MM.1S (cell line): Measurements from ENCODE around the gene EVA1A.

Source experiments
- DNase-seq: peaks from one replicate; pipeline ENCODE4 v3.0.0-alpha.2; 2015
- H2AFZ ChIP-seq: fragments of 300-600 bp; sonication (generic); 2 replicates; pipeline ENCODE4 v1.6.0; 2016; ENCODE audit warnings: antibody characterized with exemption, low read length
- H3F3A ChIP-seq: fragments of 300-600 bp; sonication (generic); 2 replicates; pipeline ENCODE4 v1.6.1; 2016; ENCODE audit warnings: mild to moderate bottlenecking, antibody characterized with exemption, low read length, moderate library complexity, mixed read lengths; ENCODE audit not compliant: insufficient read depth
- H3K27ac ChIP-seq: fragments of 300-600 bp; sonication (generic); 2 replicates; pipeline ENCODE4 v1.5.1; 2016; ENCODE audit warnings: mild to moderate bottlenecking, low read length
- H3K27me3 ChIP-seq: fragments of 300-600 bp; sonication (generic); replicated peaks from 2 replicates; pipeline ENCODE4 v1.6.0; 2016; ENCODE audit warnings: low read length; ENCODE audit not compliant: insufficient read depth
- H3K36me3 ChIP-seq: fragments of 300-600 bp; sonication (generic); replicated peaks from 2 replicates; pipeline ENCODE4 v1.6.1; 2016; ENCODE audit warnings: mild to moderate bottlenecking, low read length, mixed read lengths; ENCODE audit not compliant: insufficient read depth
- H3K4me1 ChIP-seq: fragments of 300-600 bp; sonication (generic); 2 replicates; pipeline ENCODE4 v1.6.1; 2016; ENCODE audit warnings: low read length, mixed read lengths
- H3K4me2 ChIP-seq: fragments of 300-600 bp; sonication (generic); 2 replicates; pipeline ENCODE4 v1.6.0; 2016; ENCODE audit warnings: low read depth, low read length
- H3K4me3 ChIP-seq: fragments of 300-600 bp; sonication (generic); 2 replicates; pipeline ENCODE4 v1.5.1; 2016; ENCODE audit warnings: low read length, mixed read lengths
- H3K79me2 ChIP-seq: fragments of 300-600 bp; sonication (generic); 2 replicates; pipeline ENCODE4 v1.6.1; 2016; ENCODE audit warnings: mixed run types, low read length, mixed read lengths
- H3K9ac ChIP-seq: fragments of 300-600 bp; sonication (generic); 2 replicates; pipeline ENCODE4 v1.6.1; 2016; ENCODE audit warnings: low read length, mixed read lengths
- H3K9me2 ChIP-seq: fragments of 300-600 bp; sonication (generic); replicated peaks from 2 replicates; pipeline ENCODE4 v1.6.1; 2016; ENCODE audit warnings: mild to moderate bottlenecking, low read length, mixed read lengths; ENCODE audit not compliant: insufficient read depth
- H3K9me3 ChIP-seq: fragments of 300-600 bp; sonication (generic); replicated peaks from 2 replicates; pipeline ENCODE4 v1.6.1; 2016; ENCODE audit warnings: mild to moderate bottlenecking, low read length, mixed read lengths; ENCODE audit not compliant: insufficient read depth
- H4K20me1 ChIP-seq: fragments of 300-600 bp; sonication (generic); 2 replicates; pipeline ENCODE4 v1.6.1; 2016; ENCODE audit warnings: mild to moderate bottlenecking, low read length, moderate library complexity, mixed read lengths; ENCODE audit not compliant: insufficient read depth
- EZH2 ChIP-seq: fragments of 300-600 bp; sonication (generic); optimal IDR thresholded peaks from 2 replicates; pipeline ENCODE3; 2017; ENCODE audit warnings: low read depth, mild to moderate bottlenecking, antibody characterized with exemption, low read length, mixed read lengths
- EZH2phosphoT487 ChIP-seq: fragments of 300-600 bp; sonication (generic); IDR thresholded peaks from 2 replicates; pipeline ENCODE4 v1.6.1; 2018; ENCODE audit warnings: antibody characterized with exemption, low read length
- TF ChIP-seq, protein P1 (sequence below): fragments of 300-600 bp; sonication (generic); IDR thresholded peaks from 2 replicates; pipeline ENCODE4 v1.5.1; 2016; ENCODE audit warnings: antibody characterized with exemption, low read length, mixed read lengths

Gene EVA1A

DNA sequence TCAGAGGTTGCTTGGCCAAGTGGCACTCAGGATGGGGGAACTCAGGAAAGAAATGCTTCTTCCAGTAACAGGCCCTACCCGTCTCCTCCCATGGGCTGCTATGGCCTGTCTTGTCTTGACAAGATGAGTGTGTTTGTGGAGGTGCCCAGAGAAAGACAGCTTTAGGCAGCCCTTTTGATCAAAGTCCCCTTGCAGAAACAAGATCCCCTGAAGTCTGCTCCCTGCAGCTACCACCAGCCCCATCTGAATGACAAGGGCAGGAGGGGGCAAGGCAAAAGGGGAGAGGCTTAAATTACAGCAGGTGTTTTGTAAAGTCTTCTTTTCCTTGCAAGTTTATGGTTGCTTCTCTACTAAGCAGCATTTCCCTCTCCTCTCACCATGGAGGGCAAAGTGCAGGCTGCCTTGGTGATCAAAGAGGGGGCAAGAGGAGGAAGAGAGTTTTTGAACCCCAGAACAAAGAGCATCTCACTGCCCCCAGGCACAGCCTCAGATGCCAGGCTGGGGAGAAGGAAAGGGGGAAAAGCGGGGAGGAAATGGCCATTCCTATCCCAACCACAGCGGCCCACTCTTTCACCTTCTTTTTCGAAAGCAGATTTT lies 6.7 kb downstream of the EVA1A start:
- Histone ChIP-seq H3K9ac (no peak overlapping the region), H3F3A (no peaks in the 10 kb centered on the region), H3K4me2 (no peak overlapping the region), H4K20me1 (no peaks in the 10 kb centered on the region), H3K79me2 (no peaks in the 10 kb centered on the region), H2AFZ (no peak overlapping the region), H3K9me3 (no peaks in the 10 kb centered on the region), H3K4me1 (no peaks in the 10 kb centered on the region), H3K27me3 (no peaks in the 10 kb centered on the region), H3K27ac (no peak overlapping the region), H3K4me3 (no peak overlapping the region), H3K9me2 (no peaks in the 10 kb centered on the region), H3K36me3 (no peaks in the 10 kb centered on the region)
- DNase-seq = no peak
- TF ChIP-seq EZH2phosphoT487 (no peak), EZH2 (no peak)
- TF ChIP-seq, protein P1, sequence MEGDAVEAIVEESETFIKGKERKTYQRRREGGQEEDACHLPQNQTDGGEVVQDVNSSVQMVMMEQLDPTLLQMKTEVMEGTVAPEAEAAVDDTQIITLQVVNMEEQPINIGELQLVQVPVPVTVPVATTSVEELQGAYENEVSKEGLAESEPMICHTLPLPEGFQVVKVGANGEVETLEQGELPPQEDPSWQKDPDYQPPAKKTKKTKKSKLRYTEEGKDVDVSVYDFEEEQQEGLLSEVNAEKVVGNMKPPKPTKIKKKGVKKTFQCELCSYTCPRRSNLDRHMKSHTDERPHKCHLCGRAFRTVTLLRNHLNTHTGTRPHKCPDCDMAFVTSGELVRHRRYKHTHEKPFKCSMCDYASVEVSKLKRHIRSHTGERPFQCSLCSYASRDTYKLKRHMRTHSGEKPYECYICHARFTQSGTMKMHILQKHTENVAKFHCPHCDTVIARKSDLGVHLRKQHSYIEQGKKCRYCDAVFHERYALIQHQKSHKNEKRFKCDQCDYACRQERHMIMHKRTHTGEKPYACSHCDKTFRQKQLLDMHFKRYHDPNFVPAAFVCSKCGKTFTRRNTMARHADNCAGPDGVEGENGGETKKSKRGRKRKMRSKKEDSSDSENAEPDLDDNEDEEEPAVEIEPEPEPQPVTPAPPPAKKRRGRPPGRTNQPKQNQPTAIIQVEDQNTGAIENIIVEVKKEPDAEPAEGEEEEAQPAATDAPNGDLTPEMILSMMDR = no peak

DNA sequence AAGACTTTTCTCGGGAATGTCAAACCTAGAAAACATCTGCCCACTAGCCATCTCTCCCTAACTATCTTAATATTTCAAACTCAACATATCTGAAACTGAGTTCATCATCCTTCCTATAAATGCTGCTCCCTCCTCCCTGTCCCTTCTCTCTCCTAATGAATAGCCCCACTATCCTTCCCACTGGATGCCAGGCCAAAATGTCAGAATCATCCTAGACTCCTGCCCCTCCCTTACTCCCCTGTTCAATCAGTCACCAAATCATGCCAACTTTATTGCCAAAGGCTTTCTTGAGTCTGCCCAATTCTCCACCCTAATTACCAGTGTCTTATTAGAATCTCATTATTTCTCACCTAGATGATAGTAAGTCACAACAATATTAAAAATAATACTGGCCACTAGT lies 8.5 kb downstream of the EVA1A start:
- H3K79me2 ChIP-seq = no peaks in the 10 kb centered on the region
- DNase-seq = no peak
- no peaks in the 10 kb centered on the region for H3K9me3 ChIP-seq
- no peaks in the 10 kb centered on the region for H4K20me1 ChIP-seq
- H3K27ac ChIP-seq = no peak overlapping the region
- no peaks in the 10 kb centered on the region for H3K4me1 ChIP-seq
- no peak overlapping the region for H3K9ac ChIP-seq
- H3F3A ChIP-seq = no peaks in the 10 kb centered on the region
- H2AFZ ChIP-seq = no peak overlapping the region
- no peak for TF ChIP-seq EZH2
- TF ChIP-seq EZH2phosphoT487 = no peak
- no peak overlapping the region for H3K4me2 ChIP-seq
- H3K27me3 ChIP-seq = no peaks in the 10 kb centered on the region
- H3K36me3 ChIP-seq = no peaks in the 10 kb centered on the region
- H3K9me2 ChIP-seq = no peaks in the 10 kb centered on the region
- no peak overlapping the region for H3K4me3 ChIP-seq

DNA sequence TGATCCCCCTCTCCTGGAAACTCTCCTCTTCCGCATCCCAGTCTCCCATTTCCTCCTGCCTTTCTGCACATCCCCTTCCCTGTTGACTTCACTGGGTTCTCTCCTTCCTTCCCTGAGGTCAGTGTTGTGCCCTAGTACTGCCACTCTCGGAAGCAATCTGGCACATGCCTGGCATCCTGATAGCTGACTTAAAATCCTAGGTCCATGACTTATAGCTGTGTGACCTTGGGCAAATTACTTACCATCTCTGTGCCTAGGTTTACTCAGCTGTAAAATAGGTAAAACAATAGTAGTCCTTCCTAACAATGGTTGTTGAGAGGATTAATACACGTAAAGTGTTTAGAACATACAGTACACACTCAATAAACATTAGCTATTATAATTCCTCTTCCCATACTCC lies 9.3 kb downstream of the EVA1A start:
- H3K9me2 ChIP-seq = no peaks in the 10 kb centered on the region
- H3K79me2 ChIP-seq = no peaks in the 10 kb centered on the region
- H3K27ac ChIP-seq = no peak overlapping the region
- H4K20me1 ChIP-seq = no peaks in the 10 kb centered on the region
- no peaks in the 10 kb centered on the region for H3K36me3 ChIP-seq
- H3K4me2 ChIP-seq = no peak overlapping the region
- TF ChIP-seq, protein P1 = no peak
- TF ChIP-seq EZH2phosphoT487 (no peak), EZH2 (no peak)
- H3K4me1 ChIP-seq = no peaks in the 10 kb centered on the region
- no peak overlapping the region for H3K4me3 ChIP-seq
- no peaks in the 10 kb centered on the region for H3K27me3 ChIP-seq
- no peaks in the 10 kb centered on the region for H3F3A ChIP-seq
- no peak for DNase-seq
- H3K9ac ChIP-seq = no peak overlapping the region
- H3K9me3 ChIP-seq = no peaks in the 10 kb centered on the region
- H2AFZ ChIP-seq = no peak overlapping the region

- H3K4me1 ChIP-seq = no peaks in the 10 kb centered on the region
Observed at GRCh38 chr2:75549401-75550253, 11.1 kb downstream of the EVA1A start.

More at GRCh38 chr2:75549401-75550253, 11.1 kb downstream of the EVA1A start:
- Histone ChIP-seq H3K27ac (no peak overlapping the region), H4K20me1 (no peaks in the 10 kb centered on the region), H3K27me3 (no peaks in the 10 kb centered on the region), H3F3A (no peaks in the 10 kb centered on the region), H3K9ac (no peak overlapping the region), H3K4me2 (no peak overlapping the region), H3K36me3 (no peaks in the 10 kb centered on the region), H3K9me3 (no peaks in the 10 kb centered on the region), H2AFZ (no peak overlapping the region), H3K9me2 (no peaks in the 10 kb centered on the region), H3K79me2 (no peaks in the 10 kb centered on the region), H3K4me3 (no peak overlapping the region)
- DNase-seq = no peak
- TF ChIP-seq EZH2phosphoT487 (no peak), EZH2 (no peak)
- TF ChIP-seq, protein P1 = no peak
